OCI-LY1 (cell line): ENCODE data around the gene SSRP1.

Experiments used
- CTCF ChIP-seq: fragments of 200-600 bp; sonication (generic), shearing (Covaris generic); IDR thresholded peaks from 2 replicates; pipeline ENCODE4 v1.5.1; 2017; ENCODE audit warnings: mild to moderate bottlenecking, antibody characterized with exemption, low read length, moderate library complexity, mixed read lengths
- EZH2 ChIP-seq: fragments of 200-600 bp; sonication (generic), shearing (Covaris generic); IDR thresholded peaks from 2 replicates; pipeline ENCODE4 v1.8.0; 2017; ENCODE audit warnings: borderline replicate concordance, mixed run types, mild to moderate bottlenecking, antibody characterized with exemption, low read length, moderate library complexity, mixed read lengths

- TF ChIP-seq EZH2 (no peak), CTCF (no peak)
Measured at GRCh38 chr11:57354699-57355098, 19.0 kb upstream of the SSRP1 start.
